ENCODE results near the gene TMEM185B. TPM values are rescaled to one million over a fixed set of nuclear protein-coding genes. Genes with fewer than 3 reads are reported as not detected.
"Not testable (repeated sequence)": the region's sequence is repeated elsewhere in the genome, so short reads cannot be mapped to it uniquely, and the experiment has no call there.

Gene TMEM185B
- total RNA-seq, 3 donors from 2014 or later: 18.1 to 31.9 (median 26.2) TPM

GRCh38 chr2:120204022-120204405 is 19.2 kb downstream of the TMEM185B start:
- intact Hi-C loops (cut with DNase I; ENCODE audit: low total_unique reads): no loop called here
- no peaks in the 10 kb centered on the region for H3K9me3 ChIP-seq
- no peak overlapping the region for H3K27ac ChIP-seq
- TF ChIP-seq POLR2AphosphoS5 (IDR thresholded peaks at IDR 0.05) (no peak), POLR2A (IDR thresholded peaks at IDR 0.05) (no peak), CTCF (IDR thresholded peaks at IDR 0.05) (no peak)
- H3K4me1 ChIP-seq: no peaks in the 10 kb centered on the region
- DNase-seq (ENCODE audit: low spot score in 2 of 2): no peak
- H3K4me3 ChIP-seq: no peak overlapping the region
- H3K36me3 ChIP-seq: no peaks in the 10 kb centered on the region
- H3K27me3 ChIP-seq: no peaks in the 10 kb centered on the region

GRCh38 chr2:120203251-120204021 is 19.8 kb downstream of the TMEM185B start:
- no peak for DNase-seq (ENCODE audit: low spot score in 2 of 2)
- Histone ChIP-seq H3K27me3 (no peaks in the 10 kb centered on the region), H3K36me3 (no peaks in the 10 kb centered on the region), H3K4me1 (no peaks in the 10 kb centered on the region), H3K27ac (no peak overlapping the region), H3K9me3 (peaks cover 0 to 2% of the 10 kb centered on the region in 2 donors), H3K4me3 (no peak overlapping the region)
- TF ChIP-seq POLR2A (IDR thresholded peaks at IDR 0.05) (no peak), POLR2AphosphoS5 (IDR thresholded peaks at IDR 0.05) (no peak), CTCF (IDR thresholded peaks at IDR 0.05) (no peak)
- intact Hi-C loops (cut with DNase I; ENCODE audit: low total_unique reads): no loop called here

GRCh38 chr2:120199817-120200459 is 23.3 kb downstream of the TMEM185B start:
- H3K9me3 ChIP-seq; H3K27me3 ChIP-seq; DNase-seq (ENCODE audit: low spot score in 2 of 2); intact Hi-C loops (cut with DNase I; ENCODE audit: low total_unique reads); H3K27ac ChIP-seq; H3K36me3 ChIP-seq; H3K4me1 ChIP-seq; H3K4me3 ChIP-seq: not testable (repeated sequence)

- no peak for DNase-seq (ENCODE audit: low spot score in 2 of 2)
- Histone ChIP-seq H3K27ac (no peak overlapping the region), H3K4me1 (no peaks in the 10 kb centered on the region), H3K9me3 (peaks cover 9 to 28% of the 10 kb centered on the region in 2 donors), H3K27me3 (no peaks in the 10 kb centered on the region), H3K36me3 (no peaks in the 10 kb centered on the region), H3K4me3 (no peak overlapping the region)
- intact Hi-C loops (cut with DNase I; ENCODE audit: low total_unique reads): no loop called here
- TF ChIP-seq POLR2AphosphoS5 (IDR thresholded peaks at IDR 0.05): no peak
- TF ChIP-seq POLR2A (IDR thresholded peaks at IDR 0.05): no peak
- no peak for TF ChIP-seq CTCF (IDR thresholded peaks at IDR 0.05)
These were observed 27.6 kb downstream of the TMEM185B start for GRCh38 chr2:120195553-120195952.

- intact Hi-C loops (cut with DNase I; ENCODE audit: low total_unique reads): no loop called here
- TF ChIP-seq POLR2AphosphoS5 (IDR thresholded peaks at IDR 0.05) (no peak), CTCF (IDR thresholded peaks at IDR 0.05) (no peak), POLR2A (IDR thresholded peaks at IDR 0.05) (no peak)
- H3K9me3 ChIP-seq: peaks cover 9 to 18% of the 10 kb centered on the region in 2 donors
- no peaks in the 10 kb centered on the region for H3K4me1 ChIP-seq
- no peak overlapping the region for H3K27ac ChIP-seq
- no peaks in the 10 kb centered on the region for H3K36me3 ChIP-seq
- H3K4me3 ChIP-seq: no peak overlapping the region
- DNase-seq (ENCODE audit: low spot score in 2 of 2): no peak
- no peaks in the 10 kb centered on the region for H3K27me3 ChIP-seq
These were observed 30.9 kb downstream of the TMEM185B start for GRCh38 chr2:120192280-120192679.
